Peyer's patch (tissue), 4 donors: ENCODE measurements around the gene SYNPO2. TPM values are rescaled to one million over a fixed set of nuclear protein-coding genes. Genes with fewer than 3 reads are reported as not detected.
A peak's percentile ranks its signal among the peaks of the same experiment; 100 is the strongest.

Experiments
- DNase-seq, 3 donors: peaks; one replicate each; pipeline ENCODE4 v3.0.0-alpha.2; 2017 to 2019
- H3K27ac ChIP-seq, 4 donors: fragments of 200-600 bp; sonication (generic); one replicate each; pipeline ENCODE4 v1.5.1; 2016 to 2019
- H3K27me3 ChIP-seq, 2 donors: fragments of 200-600 bp; sonication (generic); one replicate each; pipeline ENCODE4 v1.5.1; 2019
- H3K36me3 ChIP-seq, 3 donors: fragments of 200-600 bp; sonication (generic); one replicate each; pipeline ENCODE4 v1.5.1; 2016 to 2019
- H3K4me1 ChIP-seq, 4 donors: fragments of 200-600 bp; sonication (generic); one replicate each; pipeline ENCODE4 v1.5.1; 2016 to 2019
- H3K4me3 ChIP-seq, 4 donors: fragments of 200-600 bp; sonication (generic); 1 replicate in 3 of 4; 2 replicates in 1 of 4; pipeline ENCODE4 v1.5.1; 2016 to 2019; ENCODE audit warnings: mild to moderate bottlenecking in 1 of 4
- H3K9me3 ChIP-seq, 4 donors: fragments of 200-600 bp; sonication (generic); one replicate each; pipeline ENCODE4 v1.5.1; 2016 to 2019; ENCODE audit warnings: mild to moderate bottlenecking in 1 of 4
- CTCF ChIP-seq, 6 experiments: fragments of 450-650 bp in 4 of 6; fragments of 200-600 bp in 2 of 6; sonication (generic) in 1 of 6; IDR thresholded peaks; one replicate each; pipeline ENCODE4 v1.5.1; 2017 to 2019; ENCODE audit warnings: antibody characterized with exemption in 6 of 6, mild to moderate bottlenecking in 3 of 6, moderate library complexity in 1 of 6
- POLR2A ChIP-seq, 2 donors: fragments of 450-650 bp; IDR thresholded peaks; one replicate each; pipeline ENCODE4 v1.5.1; 2017; ENCODE audit warnings: antibody characterized with exemption in 2 of 2, mild to moderate bottlenecking in 2 of 2, moderate library complexity in 2 of 2
- total RNA-seq, 4 donors: library from RNA; depleted of rRNA; stranded (reverse); fragments of >200 nt; gene quantifications; one replicate each; pipeline ENCODE4 v1.1.0, GENCODE V29; 2016

SYNPO2 gene
- total RNA-seq, 4 donors from 2014 or later = 24.9 to 77.6 (median 41.1) TPM

GRCh38 chr4:118921786-118922185 is 33.1 kb downstream of the SYNPO2 start:
- Histone ChIP-seq H3K36me3 (no peaks in the 10 kb centered on the region), H3K9me3 (no peaks in the 10 kb centered on the region), H3K27me3 (no peaks in the 10 kb centered on the region), H3K4me3 (no peak overlapping the region), H3K27ac (peak overlapping the region in 1 of 4 donors; percentile 69), H3K4me1 (peaks cover 0 to 12% (median 0%) of the 10 kb centered on the region in 4 donors)
- no peak for DNase-seq
- TF ChIP-seq CTCF (IDR thresholded peaks at IDR 0.05) (no peak), POLR2A (IDR thresholded peaks at IDR 0.05) (no peak)

GRCh38 chr4:118923891-118924290 is 35.2 kb downstream of the SYNPO2 start:
- Histone ChIP-seq H3K4me3 (no peak overlapping the region), H3K9me3 (no peaks in the 10 kb centered on the region), H3K36me3 (no peaks in the 10 kb centered on the region), H3K4me1 (peaks cover 0 to 12% (median 0%) of the 10 kb centered on the region in 4 donors), H3K27ac (no peak overlapping the region), H3K27me3 (no peaks in the 10 kb centered on the region)
- DNase-seq = no peak
- TF ChIP-seq POLR2A (IDR thresholded peaks at IDR 0.05) (no peak), CTCF (IDR thresholded peaks at IDR 0.05) (no peak)

GRCh38 chr4:118927974-118928373 is 39.3 kb downstream of the SYNPO2 start:
- H3K27ac ChIP-seq = peak overlapping the region in 1 of 4 donors; percentile 65
- TF ChIP-seq CTCF (IDR thresholded peaks at IDR 0.05) (no peak), POLR2A (IDR thresholded peaks at IDR 0.05) (no peak)
- H3K4me3 ChIP-seq = no peak overlapping the region
- H3K9me3 ChIP-seq = no peaks in the 10 kb centered on the region
- peaks cover 0 to 9% (median 0%) of the 10 kb centered on the region in 4 donors for H3K4me1 ChIP-seq
- no peaks in the 10 kb centered on the region for H3K36me3 ChIP-seq
- no peaks in the 10 kb centered on the region for H3K27me3 ChIP-seq
- DNase-seq = peak in 1 of 3 donors; percentile 19

- Histone ChIP-seq H3K27ac (no peak overlapping the region), H3K9me3 (no peaks in the 10 kb centered on the region), H3K4me1 (peaks cover 0 to 9% (median 0%) of the 10 kb centered on the region in 4 donors), H3K4me3 (no peak overlapping the region), H3K27me3 (no peaks in the 10 kb centered on the region), H3K36me3 (no peaks in the 10 kb centered on the region)
- no peak for TF ChIP-seq CTCF (IDR thresholded peaks at IDR 0.05)
- no peak for TF ChIP-seq POLR2A (IDR thresholded peaks at IDR 0.05)
- DNase-seq = no peak
These were observed 41.6 kb downstream of the SYNPO2 start for GRCh38 chr4:118930255-118930654.

GRCh38 chr4:118931786-118932185 is 43.1 kb downstream of the SYNPO2 start:
- Histone ChIP-seq H3K27me3 (no peaks in the 10 kb centered on the region), H3K36me3 (no peaks in the 10 kb centered on the region), H3K4me1 (peaks cover 0 to under 1% (median 0%) of the 10 kb centered on the region in 4 donors), H3K9me3 (no peaks in the 10 kb centered on the region), H3K27ac (peak overlapping the region in 1 of 4 donors; percentile 29), H3K4me3 (no peak overlapping the region)
- no peak for DNase-seq
- TF ChIP-seq CTCF (IDR thresholded peaks at IDR 0.05) (no peak), POLR2A (IDR thresholded peaks at IDR 0.05) (no peak)

- H3K4me1 ChIP-seq = no peaks in the 10 kb centered on the region
- H3K27me3 ChIP-seq = no peaks in the 10 kb centered on the region
These were observed 47.2 kb downstream of the SYNPO2 start for GRCh38 chr4:118935819-118936218.

More at GRCh38 chr4:118935819-118936218, 47.2 kb downstream of the SYNPO2 start:
- DNase-seq = no peak
- Histone ChIP-seq H3K27ac (no peak overlapping the region), H3K9me3 (no peaks in the 10 kb centered on the region), H3K4me3 (no peak overlapping the region), H3K36me3 (no peaks in the 10 kb centered on the region)
- no peak for TF ChIP-seq POLR2A (IDR thresholded peaks at IDR 0.05)
